HG03066 (cell line): ENCODE data around the gene LRRK1.

ENCODE experiments used
- ATAC-seq: cut with Tn5 transposase; IDR thresholded peaks from one replicate; pipeline ENCODE4 v1.9.1; 2021; ENCODE audit warnings: low read depth; ENCODE audit not compliant: unreplicated experiment

The LRRK1 gene

GRCh38 chr15:100966997-100967396 is 47.8 kb downstream of the LRRK1 start:
- ATAC-seq, result peak; percentile 88

- ATAC-seq, result peak; percentile 49
Measured at GRCh38 chr15:100968050-100968966, 49.2 kb downstream of the LRRK1 start.

- no peak for ATAC-seq
Measured at GRCh38 chr15:100972975-100973350, 53.8 kb downstream of the LRRK1 start.

- no peak for ATAC-seq
Measured at GRCh38 chr15:100973351-100974111, 54.4 kb downstream of the LRRK1 start.

GRCh38 chr15:100975043-100975442 is 55.9 kb downstream of the LRRK1 start:
- ATAC-seq, result no peak

- ATAC-seq, result no peak
Measured at GRCh38 chr15:100980410-100981046, 61.4 kb downstream of the LRRK1 start.

GRCh38 chr15:100981086-100981485 is 61.9 kb downstream of the LRRK1 start:
- ATAC-seq, result no peak

- no peak for ATAC-seq
Measured at GRCh38 chr15:100983221-100983620, 64.1 kb downstream of the LRRK1 start.

- ATAC-seq, result no peak
Measured at GRCh38 chr15:100985401-100985800, 66.2 kb downstream of the LRRK1 start.

- ATAC-seq, result no peak
Measured at GRCh38 chr15:100986158-100986896, 67.2 kb downstream of the LRRK1 start.

GRCh38 chr15:100987143-100987542 is 68.0 kb downstream of the LRRK1 start:
- ATAC-seq, result no peak

GRCh38 chr15:100988297-100988696 is 69.1 kb downstream of the LRRK1 start:
- ATAC-seq, result no peak

- no peak for ATAC-seq
Measured at GRCh38 chr15:100988857-100989256, 69.7 kb downstream of the LRRK1 start.

GRCh38 chr15:100994597-100995446 is 75.7 kb downstream of the LRRK1 start:
- ATAC-seq, result no peak

- no peak for ATAC-seq
Measured at GRCh38 chr15:100995471-100996430, 76.6 kb downstream of the LRRK1 start.

GRCh38 chr15:100997442-100997841 is 78.3 kb downstream of the LRRK1 start:
- ATAC-seq, result no peak

GRCh38 chr15:100998630-100999029 is 79.5 kb downstream of the LRRK1 start:
- no peak for ATAC-seq

- ATAC-seq, result no peak
Measured at GRCh38 chr15:100999369-100999768, 80.2 kb downstream of the LRRK1 start.
